Endothelial cell of hepatic sinusoid (primary cell): ENCODE measurements around the gene VDAC2.

Experiments
- in situ Hi-C: cut with HindIII; loops from 2 replicates; pipeline ENCODE4 v1.10.0; 2017; ENCODE audit warnings: low sequenced_read_pairs

The VDAC2 gene

GRCh38 chr10:75247797-75248196 lies 37.2 kb downstream of the VDAC2 start:
- in situ Hi-C loops, result no loop called here

- in situ Hi-C loops, result no loop called here
Observed at GRCh38 chr10:75250934-75251333, 40.3 kb downstream of the VDAC2 start.

GRCh38 chr10:75253281-75254220 lies 43.0 kb downstream of the VDAC2 start:
- in situ Hi-C loops, result no loop called here

- in situ Hi-C loops, result no loop called here
Observed at GRCh38 chr10:75254739-75255138, 44.1 kb downstream of the VDAC2 start.

GRCh38 chr10:75260990-75261389 lies 50.4 kb downstream of the VDAC2 start:
- in situ Hi-C loops, result no loop called here

- in situ Hi-C loops, result no loop called here
Observed at GRCh38 chr10:75261813-75262705, 51.5 kb downstream of the VDAC2 start.

- in situ Hi-C loops, result no loop called here
Observed at GRCh38 chr10:75263806-75264205, 53.2 kb downstream of the VDAC2 start.

- in situ Hi-C loops, result no loop called here
Observed at GRCh38 chr10:75265856-75266255, 55.3 kb downstream of the VDAC2 start.

GRCh38 chr10:75266945-75267344 lies 56.3 kb downstream of the VDAC2 start:
- in situ Hi-C loops, result no loop called here

- in situ Hi-C loops, result no loop called here
Observed at GRCh38 chr10:75269605-75270004, 59.0 kb downstream of the VDAC2 start.

GRCh38 chr10:75272094-75272493 lies 61.5 kb downstream of the VDAC2 start:
- in situ Hi-C loops, result no loop called here

GRCh38 chr10:75272896-75273295 lies 62.3 kb downstream of the VDAC2 start:
- in situ Hi-C loops, result no loop called here

- in situ Hi-C loops, result no loop called here
Observed at GRCh38 chr10:75276069-75276872, 65.7 kb downstream of the VDAC2 start.

- in situ Hi-C loops, result no loop called here
Observed at GRCh38 chr10:75280236-75280635, 69.6 kb downstream of the VDAC2 start.
